GM23338 (cell line): Measurements from ENCODE around the gene ZNF106. TPM values are rescaled to one million over a fixed set of nuclear protein-coding genes. Genes with fewer than 3 reads are reported as not detected.

Experiments
- ATAC-seq: fragments of 200-7000 bp; cut with Tn5 transposase; 3 replicates; pipeline ENCODE4 v1.9.1; 2020
- DNase-seq: peaks from one replicate; pipeline ENCODE4 v3.0.0-alpha.2; 2015; ENCODE audit warnings: low spot score
- H2AFZ ChIP-seq: fragments of 200-600 bp; sonication (generic); 2 replicates; pipeline ENCODE4 v1.8.0; 2016; ENCODE audit warnings: antibody characterized with exemption, mild to moderate bottlenecking, moderate library complexity
- H3F3A ChIP-seq: fragments of 200-600 bp; sonication (generic); replicated peaks from 2 replicates; pipeline ENCODE4 v1.8.0; 2017; ENCODE audit warnings: antibody characterized with exemption, mixed run types, low read depth
- H3K27ac ChIP-seq: fragments of 200-600 bp; sonication (generic); 2 replicates; pipeline ENCODE4 v1.6.1; 2016; ENCODE audit warnings: low read depth
- H3K27me3 ChIP-seq: fragments of 200-600 bp; sonication (generic); 2 replicates; pipeline ENCODE4 v1.8.0; 2016; ENCODE audit warnings: mild to moderate bottlenecking, mixed run types, moderate library complexity; ENCODE audit not compliant: insufficient read depth
- H3K36me3 ChIP-seq: fragments of 200-600 bp; sonication (generic); 2 replicates; pipeline ENCODE4 v1.8.0; 2016; ENCODE audit warnings: mild to moderate bottlenecking; ENCODE audit not compliant: insufficient read depth
- H3K4me1 ChIP-seq: fragments of 200-600 bp; sonication (generic); 2 replicates; pipeline ENCODE4 v1.8.0; 2016; ENCODE audit warnings: mild to moderate bottlenecking, moderate library complexity; ENCODE audit not compliant: insufficient read depth
- H3K4me2 ChIP-seq: fragments of 200-600 bp; sonication (generic); 2 replicates; pipeline ENCODE4 v1.7.1; 2017; ENCODE audit warnings: mixed run types
- H3K4me3 ChIP-seq: fragments of 200-600 bp; sonication (generic); 2 replicates; pipeline ENCODE4 v1.6.1; 2016; ENCODE audit warnings: mixed run types
- H3K79me2 ChIP-seq: fragments of 200-600 bp; sonication (generic); replicated peaks from 2 replicates; pipeline ENCODE4 v1.8.0; 2017; ENCODE audit warnings: mild to moderate bottlenecking; ENCODE audit not compliant: insufficient read depth
- H3K9me2 ChIP-seq: fragments of 200-600 bp; sonication (generic); 2 replicates; pipeline ENCODE4 v1.8.0; 2017; ENCODE audit not compliant: insufficient read depth
- H4K20me1 ChIP-seq: fragments of 200-600 bp; sonication (generic); replicated peaks from 2 replicates; pipeline ENCODE4 v1.8.0; 2017; ENCODE audit warnings: mild to moderate bottlenecking; ENCODE audit not compliant: insufficient read depth
- H3K27ac Mint-ChIP-seq: 2 replicates; pipeline ENCODE4 v1.8.0; 2020; ENCODE audit warnings: inconsistent platforms, mild to moderate bottlenecking, moderate library complexity, mixed read lengths
- H3K27me3 Mint-ChIP-seq: 3 replicates; pipeline ENCODE4 v1.8.0; 2022; ENCODE audit warnings: low read depth, mild to moderate bottlenecking, moderate library complexity, mixed read lengths, inconsistent platforms; ENCODE audit not compliant: insufficient read depth, poor library complexity
- H3K36me3 Mint-ChIP-seq: 3 replicates; pipeline ENCODE4 v1.8.0; 2021; ENCODE audit warnings: low read depth, mild to moderate bottlenecking, inconsistent platforms, moderate library complexity, mixed read lengths
- H3K4me1 Mint-ChIP-seq: 3 replicates; pipeline ENCODE4 v1.8.0; 2020; ENCODE audit warnings: mild to moderate bottlenecking, inconsistent platforms, mixed read lengths
- H3K4me3 Mint-ChIP-seq: 3 replicates; pipeline ENCODE4 v1.8.0; 2021; ENCODE audit warnings: moderate library complexity, mild to moderate bottlenecking, inconsistent platforms, mixed read lengths
- H3K9me3 Mint-ChIP-seq: 3 replicates; pipeline ENCODE4 v1.8.0; 2020; ENCODE audit warnings: moderate library complexity, mild to moderate bottlenecking, inconsistent platforms, mixed read lengths
- CREB1 ChIP-seq: fragments of 250-450 bp; sonication (Bioruptor Pico); IDR thresholded peaks from 2 replicates; pipeline ENCODE4 v1.5.0; 2020; ENCODE audit warnings: low read depth, mild to moderate bottlenecking, moderate library complexity
- EZH2 ChIP-seq: fragments of 200-600 bp; sonication (generic); IDR thresholded peaks from one replicate; pipeline ENCODE4 v1.8.0; 2017; ENCODE audit warnings: antibody characterized with exemption, mild to moderate bottlenecking, low read depth; ENCODE audit not compliant: unreplicated experiment
- EZH2phosphoT487 ChIP-seq: fragments of 200-600 bp; sonication (generic); IDR thresholded peaks from one replicate; pipeline ENCODE4 v1.8.1; 2018; ENCODE audit warnings: antibody characterized with exemption; ENCODE audit not compliant: unreplicated experiment
- JUNB ChIP-seq: IDR thresholded peaks from one replicate; pipeline ENCODE4 v1.6.1; 2016; ENCODE audit warnings: antibody characterized with exemption; ENCODE audit not compliant: unreplicated experiment
- NANOG ChIP-seq: IDR thresholded peaks from 2 replicates; pipeline ENCODE4 v1.6.1; 2016; ENCODE audit warnings: antibody characterized with exemption, borderline replicate concordance
- POLR2AphosphoS5 ChIP-seq: IDR thresholded peaks from 2 replicates; pipeline ENCODE4 v1.6.1; 2016; ENCODE audit warnings: antibody characterized with exemption, low read depth
- STAT1 ChIP-seq: IDR thresholded peaks from one replicate; pipeline ENCODE4 v1.6.1; 2016; ENCODE audit warnings: antibody characterized with exemption; ENCODE audit not compliant: unreplicated experiment
- ZNF114 ChIP-seq: fragments of 250-450 bp; sonication (Bioruptor Pico); IDR thresholded peaks from 2 replicates; pipeline ENCODE4 v1.5.0; 2020; ENCODE audit warnings: mild to moderate bottlenecking, moderate library complexity
- ZNF331 ChIP-seq: fragments of 250-450 bp; sonication (Bioruptor Pico); IDR thresholded peaks from 2 replicates; pipeline ENCODE4 v1.5.0; 2020; ENCODE audit warnings: low read depth, mild to moderate bottlenecking, moderate library complexity
- polyA plus RNA-seq: library from polyadenylated mRNA; unstranded; fragments of >200 nt; fragmentation: Nextera tagmentation; extraction: Ambion mirVana; gene quantifications from 2 replicates; pipeline ENCODE4 v1.2.1, GENCODE V29; 2016
- total RNA-seq: library from RNA; depleted of rRNA; stranded (reverse); fragments of >200 nt; shearing (Covaris generic); gene quantifications from 2 replicates; pipeline ENCODE4 v1.2.3, GENCODE V29; 2014
- TF ChIP-seq, protein P1 (sequence below): fragments of 250-450 bp; sonication (Bioruptor Pico); IDR thresholded peaks from 2 replicates; pipeline ENCODE4 v1.5.0; 2020; ENCODE audit warnings: mild to moderate bottlenecking, moderate library complexity
- TF ChIP-seq, protein P2 (sequence below): IDR thresholded peaks from one replicate; pipeline ENCODE4 v1.6.1; 2018; ENCODE audit warnings: antibody characterized with exemption; ENCODE audit not compliant: unreplicated experiment
- TF ChIP-seq, protein P3 (sequence below): IDR thresholded peaks from 2 replicates; pipeline ENCODE4 v1.6.1; 2016; ENCODE audit warnings: antibody characterized with exemption
- TF ChIP-seq, protein P4 (sequence below), 2 experiments: fragments of 200-600 bp in 1 of 2; sonication (generic) in 1 of 2; conservative IDR thresholded peaks; 2 replicates each; pipeline versions ENCODE4 v1.5.1 to v1.6.1; 2016 to 2017; ENCODE audit warnings: antibody characterized with exemption in 2 of 2, low read depth in 2 of 2, mild to moderate bottlenecking in 2 of 2, moderate library complexity in 1 of 2

ZNF106 gene
- total and polyA plus RNA-seq, 2 experiments from 2014 or later, result 48.0 to 53.7 TPM

DNA sequence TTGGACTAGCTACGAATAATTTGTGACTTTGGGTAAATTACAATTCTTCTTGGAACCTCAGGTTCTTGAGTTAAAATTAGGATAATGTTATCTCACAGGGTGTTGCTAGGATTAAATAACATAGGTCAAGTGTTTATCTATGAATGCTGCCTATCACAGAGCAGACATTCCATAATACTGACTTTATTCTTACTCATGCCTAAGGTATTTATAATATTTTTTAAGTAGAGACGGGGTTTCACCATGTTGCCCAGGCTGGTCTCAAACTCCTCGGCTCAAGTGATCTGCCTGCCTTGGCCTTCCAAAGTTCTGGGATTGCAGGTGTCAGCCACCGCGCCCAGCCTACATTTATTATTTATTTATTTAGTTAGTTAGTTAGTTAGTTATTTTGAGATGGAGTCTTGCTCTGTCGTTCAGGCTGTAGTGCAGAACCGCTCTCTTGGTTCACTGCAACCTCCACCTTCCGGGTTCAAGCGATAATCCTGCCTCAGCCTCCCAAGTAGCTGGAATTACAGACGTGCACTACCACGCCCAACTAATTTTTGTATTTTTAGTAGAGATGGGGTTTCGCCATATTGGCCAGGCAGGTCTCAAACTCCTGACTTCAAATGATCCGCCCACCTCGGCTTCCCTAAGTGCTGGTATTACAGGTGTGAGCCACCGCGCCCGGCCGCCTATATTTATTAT, 741 bp upstream of the ZNF106 start:
- Histone ChIP-seq H3K4me1 (peaks cover 14% of the 10 kb centered on the region; the same call in 1 of the 2 replicates), H3K36me3 (no peaks in the 10 kb centered on the region), H3K4me2 (peak overlapping the region; percentile 75), H3F3A (no peaks in the 10 kb centered on the region), H2AFZ (peak overlapping the region; percentile 53; the same call in 1 of the 2 replicates), H3K27me3 (no peaks in the 10 kb centered on the region), H3K79me2 (peaks cover 40% of the 10 kb centered on the region), H3K4me3 (peak overlapping the region; percentile 72), H4K20me1 (no peaks in the 10 kb centered on the region; the same call in 1 of the 2 replicates), H3K27ac (peak overlapping the region; percentile 96), H3K9me2 (no peaks in the 10 kb centered on the region)
- DNase-seq (no peak), ATAC-seq (no peak)
- no peak for TF ChIP-seq EZH2
- TF ChIP-seq, protein P1, sequence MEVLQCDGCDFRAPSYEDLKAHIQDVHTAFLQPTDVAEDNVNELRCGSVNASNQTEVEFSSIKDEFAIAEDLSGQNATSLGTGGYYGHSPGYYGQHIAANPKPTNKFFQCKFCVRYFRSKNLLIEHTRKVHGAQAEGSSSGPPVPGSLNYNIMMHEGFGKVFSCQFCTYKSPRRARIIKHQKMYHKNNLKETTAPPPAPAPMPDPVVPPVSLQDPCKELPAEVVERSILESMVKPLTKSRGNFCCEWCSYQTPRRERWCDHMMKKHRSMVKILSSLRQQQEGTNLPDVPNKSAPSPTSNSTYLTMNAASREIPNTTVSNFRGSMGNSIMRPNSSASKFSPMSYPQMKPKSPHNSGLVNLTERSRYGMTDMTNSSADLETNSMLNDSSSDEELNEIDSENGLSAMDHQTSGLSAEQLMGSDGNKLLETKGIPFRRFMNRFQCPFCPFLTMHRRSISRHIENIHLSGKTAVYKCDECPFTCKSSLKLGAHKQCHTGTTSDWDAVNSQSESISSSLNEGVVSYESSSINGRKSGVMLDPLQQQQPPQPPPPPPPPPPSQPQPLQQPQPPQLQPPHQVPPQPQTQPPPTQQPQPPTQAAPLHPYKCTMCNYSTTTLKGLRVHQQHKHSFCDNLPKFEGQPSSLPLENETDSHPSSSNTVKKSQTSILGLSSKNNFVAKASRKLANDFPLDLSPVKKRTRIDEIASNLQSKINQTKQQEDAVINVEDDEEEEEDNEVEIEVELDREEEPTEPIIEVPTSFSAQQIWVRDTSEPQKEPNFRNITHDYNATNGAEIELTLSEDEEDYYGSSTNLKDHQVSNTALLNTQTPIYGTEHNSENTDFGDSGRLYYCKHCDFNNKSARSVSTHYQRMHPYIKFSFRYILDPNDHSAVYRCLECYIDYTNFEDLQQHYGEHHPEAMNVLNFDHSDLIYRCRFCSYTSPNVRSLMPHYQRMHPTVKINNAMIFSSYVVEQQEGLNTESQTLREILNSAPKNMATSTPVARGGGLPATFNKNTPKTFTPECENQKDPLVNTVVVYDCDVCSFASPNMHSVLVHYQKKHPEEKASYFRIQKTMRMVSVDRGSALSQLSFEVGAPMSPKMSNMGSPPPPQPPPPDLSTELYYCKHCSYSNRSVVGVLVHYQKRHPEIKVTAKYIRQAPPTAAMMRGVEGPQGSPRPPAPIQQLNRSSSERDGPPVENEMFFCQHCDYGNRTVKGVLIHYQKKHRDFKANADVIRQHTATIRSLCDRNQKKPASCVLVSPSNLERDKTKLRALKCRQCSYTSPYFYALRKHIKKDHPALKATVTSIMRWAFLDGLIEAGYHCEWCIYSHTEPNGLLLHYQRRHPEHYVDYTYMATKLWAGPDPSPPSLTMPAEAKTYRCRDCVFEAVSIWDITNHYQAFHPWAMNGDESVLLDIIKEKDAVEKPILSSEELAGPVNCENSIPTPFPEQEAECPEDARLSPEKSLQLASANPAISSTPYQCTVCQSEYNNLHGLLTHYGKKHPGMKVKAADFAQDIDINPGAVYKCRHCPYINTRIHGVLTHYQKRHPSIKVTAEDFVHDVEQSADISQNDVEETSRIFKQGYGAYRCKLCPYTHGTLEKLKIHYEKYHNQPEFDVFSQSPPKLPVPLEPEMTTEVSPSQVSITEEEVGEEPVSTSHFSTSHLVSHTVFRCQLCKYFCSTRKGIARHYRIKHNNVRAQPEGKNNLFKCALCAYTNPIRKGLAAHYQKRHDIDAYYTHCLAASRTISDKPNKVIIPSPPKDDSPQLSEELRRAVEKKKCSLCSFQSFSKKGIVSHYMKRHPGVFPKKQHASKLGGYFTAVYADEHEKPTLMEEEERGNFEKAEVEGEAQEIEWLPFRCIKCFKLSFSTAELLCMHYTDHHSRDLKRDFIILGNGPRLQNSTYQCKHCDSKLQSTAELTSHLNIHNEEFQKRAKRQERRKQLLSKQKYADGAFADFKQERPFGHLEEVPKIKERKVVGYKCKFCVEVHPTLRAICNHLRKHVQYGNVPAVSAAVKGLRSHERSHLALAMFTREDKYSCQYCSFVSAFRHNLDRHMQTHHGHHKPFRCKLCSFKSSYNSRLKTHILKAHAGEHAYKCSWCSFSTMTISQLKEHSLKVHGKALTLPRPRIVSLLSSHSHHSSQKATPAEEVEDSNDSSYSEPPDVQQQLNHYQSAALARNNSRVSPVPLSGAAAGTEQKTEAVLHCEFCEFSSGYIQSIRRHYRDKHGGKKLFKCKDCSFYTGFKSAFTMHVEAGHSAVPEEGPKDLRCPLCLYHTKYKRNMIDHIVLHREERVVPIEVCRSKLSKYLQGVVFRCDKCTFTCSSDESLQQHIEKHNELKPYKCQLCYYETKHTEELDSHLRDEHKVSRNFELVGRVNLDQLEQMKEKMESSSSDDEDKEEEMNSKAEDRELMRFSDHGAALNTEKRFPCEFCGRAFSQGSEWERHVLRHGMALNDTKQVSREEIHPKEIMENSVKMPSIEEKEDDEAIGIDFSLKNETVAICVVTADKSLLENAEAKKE, result no peak
- no peak for TF ChIP-seq ZNF114 (CRISPR knock-in tag)
- TF ChIP-seq JUNB, result no peak
- TF ChIP-seq NANOG, result no peak
- TF ChIP-seq POLR2AphosphoS5, result no peak
- TF ChIP-seq STAT1, result no peak
- TF ChIP-seq, protein P2, sequence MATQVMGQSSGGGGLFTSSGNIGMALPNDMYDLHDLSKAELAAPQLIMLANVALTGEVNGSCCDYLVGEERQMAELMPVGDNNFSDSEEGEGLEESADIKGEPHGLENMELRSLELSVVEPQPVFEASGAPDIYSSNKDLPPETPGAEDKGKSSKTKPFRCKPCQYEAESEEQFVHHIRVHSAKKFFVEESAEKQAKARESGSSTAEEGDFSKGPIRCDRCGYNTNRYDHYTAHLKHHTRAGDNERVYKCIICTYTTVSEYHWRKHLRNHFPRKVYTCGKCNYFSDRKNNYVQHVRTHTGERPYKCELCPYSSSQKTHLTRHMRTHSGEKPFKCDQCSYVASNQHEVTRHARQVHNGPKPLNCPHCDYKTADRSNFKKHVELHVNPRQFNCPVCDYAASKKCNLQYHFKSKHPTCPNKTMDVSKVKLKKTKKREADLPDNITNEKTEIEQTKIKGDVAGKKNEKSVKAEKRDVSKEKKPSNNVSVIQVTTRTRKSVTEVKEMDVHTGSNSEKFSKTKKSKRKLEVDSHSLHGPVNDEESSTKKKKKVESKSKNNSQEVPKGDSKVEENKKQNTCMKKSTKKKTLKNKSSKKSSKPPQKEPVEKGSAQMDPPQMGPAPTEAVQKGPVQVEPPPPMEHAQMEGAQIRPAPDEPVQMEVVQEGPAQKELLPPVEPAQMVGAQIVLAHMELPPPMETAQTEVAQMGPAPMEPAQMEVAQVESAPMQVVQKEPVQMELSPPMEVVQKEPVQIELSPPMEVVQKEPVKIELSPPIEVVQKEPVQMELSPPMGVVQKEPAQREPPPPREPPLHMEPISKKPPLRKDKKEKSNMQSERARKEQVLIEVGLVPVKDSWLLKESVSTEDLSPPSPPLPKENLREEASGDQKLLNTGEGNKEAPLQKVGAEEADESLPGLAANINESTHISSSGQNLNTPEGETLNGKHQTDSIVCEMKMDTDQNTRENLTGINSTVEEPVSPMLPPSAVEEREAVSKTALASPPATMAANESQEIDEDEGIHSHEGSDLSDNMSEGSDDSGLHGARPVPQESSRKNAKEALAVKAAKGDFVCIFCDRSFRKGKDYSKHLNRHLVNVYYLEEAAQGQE, result no peak
- no peak for TF ChIP-seq CREB1
- TF ChIP-seq, protein P3, sequence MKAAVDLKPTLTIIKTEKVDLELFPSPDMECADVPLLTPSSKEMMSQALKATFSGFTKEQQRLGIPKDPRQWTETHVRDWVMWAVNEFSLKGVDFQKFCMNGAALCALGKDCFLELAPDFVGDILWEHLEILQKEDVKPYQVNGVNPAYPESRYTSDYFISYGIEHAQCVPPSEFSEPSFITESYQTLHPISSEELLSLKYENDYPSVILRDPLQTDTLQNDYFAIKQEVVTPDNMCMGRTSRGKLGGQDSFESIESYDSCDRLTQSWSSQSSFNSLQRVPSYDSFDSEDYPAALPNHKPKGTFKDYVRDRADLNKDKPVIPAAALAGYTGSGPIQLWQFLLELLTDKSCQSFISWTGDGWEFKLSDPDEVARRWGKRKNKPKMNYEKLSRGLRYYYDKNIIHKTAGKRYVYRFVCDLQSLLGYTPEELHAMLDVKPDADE, result no peak
- TF ChIP-seq, protein P4, sequence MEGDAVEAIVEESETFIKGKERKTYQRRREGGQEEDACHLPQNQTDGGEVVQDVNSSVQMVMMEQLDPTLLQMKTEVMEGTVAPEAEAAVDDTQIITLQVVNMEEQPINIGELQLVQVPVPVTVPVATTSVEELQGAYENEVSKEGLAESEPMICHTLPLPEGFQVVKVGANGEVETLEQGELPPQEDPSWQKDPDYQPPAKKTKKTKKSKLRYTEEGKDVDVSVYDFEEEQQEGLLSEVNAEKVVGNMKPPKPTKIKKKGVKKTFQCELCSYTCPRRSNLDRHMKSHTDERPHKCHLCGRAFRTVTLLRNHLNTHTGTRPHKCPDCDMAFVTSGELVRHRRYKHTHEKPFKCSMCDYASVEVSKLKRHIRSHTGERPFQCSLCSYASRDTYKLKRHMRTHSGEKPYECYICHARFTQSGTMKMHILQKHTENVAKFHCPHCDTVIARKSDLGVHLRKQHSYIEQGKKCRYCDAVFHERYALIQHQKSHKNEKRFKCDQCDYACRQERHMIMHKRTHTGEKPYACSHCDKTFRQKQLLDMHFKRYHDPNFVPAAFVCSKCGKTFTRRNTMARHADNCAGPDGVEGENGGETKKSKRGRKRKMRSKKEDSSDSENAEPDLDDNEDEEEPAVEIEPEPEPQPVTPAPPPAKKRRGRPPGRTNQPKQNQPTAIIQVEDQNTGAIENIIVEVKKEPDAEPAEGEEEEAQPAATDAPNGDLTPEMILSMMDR (conservative IDR thresholded peaks at IDR 0.05; ENCODE audit: low read depth in 2 of 2), result no peak
- no peak for TF ChIP-seq ZNF331 (CRISPR knock-in tag)
- no peak for TF ChIP-seq EZH2phosphoT487
- Mint-ChIP-seq H3K9me3 (no peaks in the 10 kb centered on the region), H3K4me3 (peak overlapping the region; percentile 95), H3K36me3 (no peaks in the 10 kb centered on the region; the same call in 2 of the 3 replicates), H3K4me1 (peaks cover 12% of the 10 kb centered on the region; the same call in 2 of the 3 replicates), H3K27ac (peak overlapping the region; percentile 99), H3K27me3 (peaks cover 18% of the 10 kb centered on the region)
